HG03175 (cell line): ENCODE results near the gene SH3BP2.
A peak's percentile ranks its signal among the peaks of the same experiment; 100 is the strongest.

Source experiments
- ATAC-seq: cut with Tn5 transposase; IDR thresholded peaks from one replicate; pipeline ENCODE4 v1.9.1; 2021; ENCODE audit warnings: mild to moderate bottlenecking, moderate library complexity; ENCODE audit not compliant: unreplicated experiment

Gene SH3BP2

DNA sequence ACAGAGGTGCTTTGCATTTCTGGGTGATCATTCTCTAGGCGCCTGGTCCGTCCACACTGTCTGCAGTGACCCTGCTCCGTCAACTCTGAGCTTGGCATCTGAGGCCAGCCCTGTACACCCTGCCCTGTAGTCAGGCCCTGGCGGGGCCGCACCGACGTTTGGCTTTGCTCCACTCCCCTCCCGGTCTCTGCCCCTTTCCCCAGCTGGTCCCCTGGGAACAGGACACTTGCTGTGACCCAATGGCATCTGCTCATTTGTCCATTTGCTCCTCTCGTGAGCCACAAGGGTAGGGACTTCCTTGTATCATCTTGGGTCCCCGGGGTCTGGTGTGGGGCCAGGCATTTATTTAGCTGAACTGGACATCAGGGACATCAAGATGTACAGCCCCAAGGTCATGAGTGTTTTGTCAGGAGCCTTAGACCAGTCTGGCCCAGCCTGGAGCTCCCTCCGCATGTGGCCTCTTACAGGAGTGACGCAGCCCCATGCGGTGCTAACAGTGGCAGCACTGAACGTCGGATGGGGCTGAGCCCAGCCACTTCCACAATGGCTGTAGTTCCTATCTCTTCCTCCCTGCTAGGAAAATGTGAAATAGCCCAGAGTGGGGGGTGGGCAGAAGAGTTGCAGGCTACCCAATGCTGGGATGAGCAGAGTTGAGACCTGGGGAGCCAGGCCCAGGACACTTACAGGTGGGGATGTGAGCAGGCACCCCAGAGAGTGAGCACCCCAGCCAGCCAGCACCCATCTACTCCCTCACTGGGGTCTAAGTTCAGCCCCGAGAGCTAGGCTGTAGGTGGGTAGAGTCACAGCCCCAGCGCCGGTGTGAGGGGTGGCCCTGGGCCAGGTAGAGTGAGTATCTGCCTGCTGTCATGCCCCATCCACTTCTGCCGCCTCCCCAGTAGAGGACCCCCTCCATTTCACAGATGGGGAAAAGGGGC lies 2.0 kb upstream of the SH3BP2 start:
- no peak for ATAC-seq

DNA sequence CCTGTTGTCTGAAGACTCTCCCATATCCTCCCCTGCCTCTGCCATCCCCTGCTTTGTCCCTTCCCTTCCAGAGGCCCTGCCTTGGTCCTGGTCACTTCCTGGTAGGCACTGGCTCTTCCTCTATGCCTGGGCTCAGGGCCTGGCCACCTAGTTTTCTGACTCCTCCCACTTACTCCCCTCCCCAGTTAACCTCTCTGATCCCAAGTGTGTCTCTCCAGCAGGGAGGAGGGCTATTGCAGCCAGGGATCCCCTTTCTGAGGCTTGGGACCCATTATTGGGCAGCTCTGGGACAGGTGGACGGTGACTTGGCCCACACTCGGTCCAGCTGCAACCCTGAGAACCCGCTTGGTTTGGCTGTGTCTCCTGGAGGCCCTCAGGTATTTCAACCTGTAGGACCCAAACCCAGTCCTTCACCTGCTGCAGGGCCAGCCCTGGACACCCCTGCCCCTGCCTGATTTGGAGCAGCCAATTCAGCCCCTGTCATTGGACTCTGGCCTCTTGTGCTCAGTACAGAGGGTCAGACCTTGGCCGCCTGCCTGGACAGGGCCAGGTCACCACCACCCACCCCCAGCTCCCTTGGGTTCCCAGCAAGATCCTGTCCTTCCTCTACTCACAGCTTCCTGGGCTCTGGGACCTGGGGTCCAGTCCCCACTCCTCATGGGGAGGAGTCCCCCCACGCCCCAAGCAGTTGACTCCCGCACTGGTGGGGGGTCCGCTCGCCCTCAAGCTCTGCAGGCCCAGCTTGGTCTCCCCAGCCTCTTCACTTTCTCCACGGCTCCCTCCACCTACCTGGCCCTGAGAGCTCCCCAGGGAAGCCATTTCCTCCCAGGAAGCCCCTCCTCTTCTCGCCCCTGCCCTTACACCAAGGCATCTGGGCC lies 1.1 kb upstream of the SH3BP2 start:
- no peak for ATAC-seq

DNA sequence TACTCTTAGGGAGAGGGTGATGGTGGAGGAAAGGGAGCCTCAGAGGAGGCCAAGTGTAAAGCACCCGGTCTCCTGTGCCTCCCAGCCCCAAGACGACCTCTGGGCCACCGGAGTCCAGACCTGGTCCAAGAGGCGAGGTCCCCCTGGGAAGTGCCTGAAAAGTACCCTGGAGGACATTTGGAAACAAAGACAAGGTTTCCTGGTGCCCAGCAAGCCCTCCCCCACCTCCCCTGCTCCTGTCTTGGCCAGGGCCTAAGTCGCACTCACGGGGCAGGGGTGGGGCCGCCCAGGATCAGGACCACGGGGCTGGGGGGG lies 532 bp upstream of the SH3BP2 start:
- ATAC-seq: no peak

DNA sequence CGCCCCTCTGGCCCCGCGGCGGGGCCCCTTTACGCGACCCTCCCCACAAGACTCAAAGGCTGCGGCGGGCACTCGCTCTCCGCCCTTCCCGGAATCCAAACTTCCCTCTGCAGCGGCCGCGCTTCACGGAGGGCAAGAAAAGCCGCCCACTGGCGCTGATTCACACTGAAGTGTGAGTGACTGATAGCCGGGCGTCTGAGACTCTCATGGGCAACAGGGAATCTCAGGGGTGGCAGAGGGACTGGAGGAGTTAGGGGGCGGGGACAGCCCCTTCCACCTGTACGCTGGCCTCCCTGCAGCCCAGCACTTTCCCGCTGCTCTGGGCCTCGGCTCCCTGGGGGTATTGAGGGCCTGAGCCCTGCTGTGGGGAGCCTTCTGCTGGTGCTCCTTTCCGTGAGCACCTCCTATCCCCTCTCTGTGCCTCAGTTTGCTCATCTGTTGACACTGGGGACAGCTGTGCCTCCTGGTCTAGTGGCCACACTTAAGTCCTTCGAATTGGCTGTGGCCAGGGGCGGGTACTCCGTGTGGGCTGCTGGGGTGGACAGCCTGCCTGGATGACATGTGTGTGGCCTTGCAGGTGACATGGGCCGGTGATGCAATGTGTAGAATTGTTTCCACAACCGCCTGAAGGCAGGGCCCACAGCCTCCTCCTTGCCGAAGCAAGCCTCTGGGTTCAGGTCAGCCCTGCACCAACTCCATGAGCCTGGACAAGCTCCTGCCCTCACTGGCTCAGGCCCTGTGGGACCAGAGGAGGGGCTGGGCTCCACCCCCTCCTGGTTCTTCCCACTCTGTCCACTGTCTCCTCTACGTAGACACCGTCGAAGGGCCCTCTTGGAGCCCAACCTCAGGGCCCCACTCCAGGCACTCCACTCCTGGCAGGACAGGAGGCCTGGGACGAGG lies 951 bp downstream of the SH3BP2 start:
- ATAC-seq: no peak

DNA sequence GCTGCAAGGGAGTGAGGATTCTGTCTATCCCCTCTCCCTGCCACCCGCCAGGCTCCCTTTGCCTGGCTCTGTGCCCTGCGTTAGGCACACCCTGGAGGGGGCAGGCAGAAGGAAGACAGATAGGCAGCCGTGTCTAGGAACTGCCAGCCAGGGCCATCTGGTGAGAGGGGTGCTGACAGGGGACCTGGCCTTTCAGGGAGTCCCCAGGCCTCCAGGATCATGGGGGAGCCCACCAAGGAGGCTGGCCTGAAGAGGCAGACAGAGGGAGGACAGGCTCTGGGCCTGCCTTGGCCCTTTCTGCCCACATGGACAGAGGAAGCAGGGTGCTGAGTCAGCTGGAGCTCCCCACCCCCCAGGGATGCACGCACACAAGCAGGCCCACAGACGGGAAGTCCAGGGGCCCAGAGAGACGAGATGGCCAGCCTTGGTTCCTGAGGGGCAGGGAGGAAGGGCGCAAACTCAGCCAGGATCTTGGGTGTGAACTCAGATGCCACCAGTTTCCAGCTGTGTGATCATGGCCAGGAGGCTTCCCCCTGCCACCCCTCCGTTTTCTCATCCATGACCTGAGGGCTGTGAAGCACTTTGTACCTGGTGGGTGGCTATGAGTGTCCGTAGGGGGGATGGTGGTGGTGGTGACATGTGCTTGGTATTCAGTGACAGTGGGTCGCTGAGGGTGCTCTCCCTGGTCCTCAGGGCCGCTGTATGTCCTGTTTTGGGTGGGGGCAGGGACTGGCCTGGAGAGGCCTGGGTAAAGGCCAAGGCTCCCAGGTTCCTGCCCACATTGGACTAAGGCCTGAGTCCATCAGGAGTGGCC lies 1.8 kb downstream of the SH3BP2 start:
- no peak for ATAC-seq

DNA sequence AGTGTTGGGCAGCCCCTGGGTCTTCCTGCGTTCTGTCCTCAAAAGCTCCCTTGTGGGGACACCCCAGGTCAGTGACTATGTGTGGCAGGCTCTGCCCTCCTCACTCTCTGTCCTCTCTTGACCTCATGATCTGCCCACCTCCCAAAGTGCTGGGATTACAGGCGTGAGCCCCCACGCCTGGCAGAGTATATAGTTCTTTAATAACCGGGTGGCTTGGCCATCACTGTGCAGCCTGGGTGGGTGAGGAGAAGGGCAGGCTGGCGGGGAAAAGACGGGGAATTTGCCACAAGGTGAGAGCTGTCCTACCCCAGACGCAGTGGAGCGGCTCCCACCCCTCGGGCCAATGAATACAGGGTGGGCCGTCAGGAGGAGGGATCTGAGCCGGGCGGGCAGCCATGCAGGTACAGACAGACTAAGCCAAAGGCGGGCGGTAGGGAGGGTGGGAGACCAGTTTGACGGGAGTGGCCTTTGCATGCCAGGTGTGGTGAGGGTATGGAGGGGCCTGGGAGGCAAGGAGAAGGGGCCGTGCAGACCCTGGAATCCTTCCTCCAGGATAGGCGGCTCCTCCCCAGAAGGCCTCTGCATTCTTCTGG lies 2.5 kb downstream of the SH3BP2 start:
- no peak for ATAC-seq

DNA sequence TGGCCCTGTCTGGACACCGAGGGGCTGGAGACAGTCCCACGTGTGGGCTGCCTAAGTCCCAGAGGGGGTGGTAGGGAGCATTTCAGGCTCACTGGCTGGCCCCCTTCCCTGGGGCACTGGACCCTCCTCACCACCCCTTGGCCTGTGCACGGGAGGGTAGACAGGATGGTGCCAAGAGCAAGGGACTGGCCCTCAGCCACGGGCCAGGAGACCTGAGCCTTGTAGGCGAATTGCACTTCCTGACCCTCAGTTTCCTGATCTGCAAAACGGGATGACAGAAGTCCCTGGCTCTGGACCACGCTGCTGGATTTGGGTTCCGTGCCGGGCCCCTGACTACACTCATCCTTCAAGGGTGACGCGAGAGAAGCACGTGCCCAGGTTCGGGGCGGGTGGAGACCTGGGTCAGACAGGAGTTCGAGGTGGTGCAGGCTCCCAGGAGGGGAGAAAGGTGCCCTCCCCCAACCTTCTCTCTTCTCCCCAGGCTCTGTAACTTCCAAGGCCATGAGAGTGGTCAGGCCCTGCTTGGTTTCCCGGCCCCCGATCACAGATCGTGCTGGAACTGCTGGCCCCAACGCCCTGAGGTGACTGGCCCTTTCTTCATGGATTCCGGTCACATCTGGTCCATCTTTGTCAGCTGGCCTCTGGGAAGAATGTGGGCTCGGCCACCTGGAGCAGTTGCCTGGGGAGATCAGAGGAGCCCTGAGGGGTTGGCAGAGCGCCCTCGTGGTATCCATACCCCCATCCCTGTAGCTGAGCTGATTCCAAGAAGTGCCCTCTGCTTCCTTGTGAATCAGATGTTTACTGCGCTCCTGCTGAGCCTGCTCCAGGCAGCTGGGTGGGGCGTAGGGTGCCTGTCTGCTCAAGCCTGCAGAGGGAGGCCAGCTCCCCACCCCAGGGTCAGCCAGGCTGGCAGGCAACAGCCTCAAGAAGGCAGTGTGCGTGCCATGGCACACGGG lies 3.3 kb downstream of the SH3BP2 start:
- ATAC-seq: no peak

DNA sequence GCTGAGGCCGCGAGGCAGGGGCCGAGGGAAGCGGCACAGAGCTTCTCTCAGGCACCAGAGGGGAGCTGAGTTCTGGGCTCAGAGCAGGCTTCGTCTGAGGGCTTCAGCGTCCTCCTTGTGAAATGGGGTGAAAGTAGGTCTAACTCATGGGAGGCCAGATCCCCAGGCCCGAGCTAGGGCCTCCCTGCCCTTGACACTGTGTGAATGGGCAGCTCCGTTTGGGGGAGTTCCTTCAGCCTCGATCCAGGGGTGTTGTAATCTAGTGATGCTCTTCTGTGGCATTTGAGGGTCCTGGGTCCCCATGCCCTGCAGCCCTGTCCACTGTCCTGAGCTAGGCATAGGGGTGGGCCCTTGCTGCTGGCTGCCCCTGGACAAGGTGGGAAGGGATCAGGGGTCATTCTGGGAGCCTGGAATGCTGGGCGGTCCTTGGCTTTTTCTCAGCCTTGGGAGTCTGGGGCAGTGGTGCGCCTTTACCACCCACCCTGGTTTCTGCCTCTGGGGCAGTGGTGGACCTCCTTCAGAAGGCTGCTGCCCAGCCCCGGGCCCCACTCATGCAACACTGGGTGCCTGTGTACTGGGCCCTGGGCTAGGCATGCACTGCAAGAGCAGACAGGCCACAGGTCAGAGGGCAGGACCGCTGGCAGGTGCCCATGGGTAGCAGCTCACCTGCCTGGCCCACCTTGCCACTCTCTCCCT lies 4.1 kb downstream of the SH3BP2 start:
- ATAC-seq: no peak

DNA sequence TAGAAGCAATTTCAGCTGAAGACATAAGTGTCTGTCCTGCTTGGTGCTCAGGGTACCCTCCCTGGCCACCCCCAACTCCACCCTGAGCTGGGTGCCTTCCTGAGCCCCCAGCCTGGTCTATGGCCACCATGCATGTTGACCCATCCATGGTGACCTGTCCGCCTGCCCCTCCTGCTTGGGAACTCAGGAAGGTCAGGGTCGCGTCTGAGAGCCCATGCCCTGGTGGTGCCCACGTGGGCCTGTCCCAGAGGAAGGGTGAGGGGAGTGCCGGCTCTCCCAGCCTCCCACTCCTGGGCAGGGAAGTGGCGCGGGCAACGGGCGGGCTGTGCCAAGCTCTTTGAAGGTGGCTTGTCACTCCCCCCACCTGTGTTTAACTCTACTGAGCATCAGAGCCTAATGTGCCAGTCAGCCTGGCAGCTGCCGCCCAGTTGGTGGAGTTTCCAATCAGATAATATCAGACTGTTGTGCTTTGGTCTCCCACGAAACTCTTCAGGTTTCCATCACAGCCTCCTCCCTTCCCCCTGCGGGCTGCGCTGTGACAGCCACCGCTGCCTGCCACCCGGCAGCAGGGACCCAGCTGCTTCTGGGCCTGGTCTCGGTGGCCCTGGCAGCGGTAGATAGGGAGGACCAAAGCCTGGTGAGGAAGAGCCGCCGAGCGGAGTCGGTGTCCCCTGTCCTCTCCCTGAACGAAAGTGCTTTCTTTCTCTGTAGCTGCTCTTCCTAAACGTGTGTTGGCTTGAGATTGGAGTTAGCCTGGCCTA lies 4.8 kb downstream of the SH3BP2 start:
- no peak for ATAC-seq

DNA sequence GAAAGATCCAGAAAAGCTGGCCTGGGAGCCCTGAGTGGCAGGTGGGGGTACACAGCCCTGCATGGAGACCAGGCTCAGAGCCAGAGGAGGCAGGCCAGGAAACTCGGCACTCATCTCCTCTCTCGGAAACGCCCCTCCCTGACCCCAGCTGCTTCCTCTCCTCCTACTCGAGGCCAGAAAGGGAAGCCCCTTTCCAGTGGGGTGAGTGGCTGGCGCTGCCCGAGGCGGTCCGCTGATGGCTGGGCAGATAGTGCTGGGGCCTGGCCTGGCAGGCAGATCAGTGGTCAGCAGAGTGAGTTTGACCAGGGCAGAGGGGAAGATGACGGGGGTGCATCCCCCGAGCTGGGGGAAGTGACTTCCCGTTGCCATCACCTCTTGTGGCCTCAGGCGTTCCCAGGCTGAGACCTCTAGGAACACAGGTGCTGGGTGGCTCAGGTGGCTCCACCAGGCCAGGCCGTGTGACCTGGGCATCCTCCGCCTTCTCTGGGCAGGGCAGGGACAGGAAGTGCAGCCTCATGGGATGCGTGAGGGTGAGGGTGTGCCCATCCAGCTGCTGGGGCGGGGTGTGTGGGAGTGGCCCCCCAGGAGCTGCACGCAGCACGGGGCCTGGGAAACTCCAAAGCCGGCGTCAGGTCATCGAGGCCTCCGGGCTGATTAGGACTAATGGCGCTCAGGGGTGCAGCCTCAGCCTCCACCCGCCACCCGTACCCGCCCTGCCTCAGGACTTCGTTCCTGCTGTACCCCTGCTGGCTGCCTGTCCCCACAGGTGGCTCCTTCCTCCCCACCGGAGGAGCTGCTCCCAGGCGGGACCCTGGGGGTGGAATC lies 5.7 kb downstream of the SH3BP2 start:
- ATAC-seq: peak; percentile 39

DNA sequence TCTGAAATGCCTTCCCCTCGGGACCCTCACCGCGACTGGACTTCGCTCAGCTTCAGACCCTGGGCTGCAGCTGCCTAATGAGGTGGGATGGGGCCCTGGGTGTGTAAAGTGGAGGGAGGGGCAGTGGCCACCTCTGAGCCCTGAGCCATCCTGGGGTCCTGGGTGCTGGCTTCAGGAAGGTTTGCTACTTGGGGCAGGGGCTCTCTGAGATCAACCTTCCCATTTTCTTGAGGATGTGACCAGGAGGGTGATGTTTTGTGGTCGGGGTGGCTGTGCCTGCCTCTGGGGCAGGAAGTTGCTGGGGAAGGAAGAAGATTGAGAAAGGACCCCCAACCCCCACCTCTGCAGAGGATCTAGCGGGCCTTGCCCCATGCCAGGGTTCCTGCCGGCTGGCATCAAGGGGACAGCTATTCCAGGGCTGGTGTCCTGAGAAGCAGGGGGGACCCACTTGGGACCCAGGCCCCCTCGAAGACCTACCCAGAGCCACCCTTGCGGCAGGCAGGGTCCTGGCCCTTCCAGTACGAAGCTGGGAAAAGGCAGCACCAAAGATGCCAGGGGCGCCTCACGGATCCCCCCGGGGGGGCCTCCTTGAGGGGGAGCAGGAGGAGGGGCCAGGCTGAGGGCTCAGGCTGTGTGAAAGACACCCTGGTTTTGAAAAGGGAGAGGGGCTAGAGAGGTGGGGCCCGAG lies 6.5 kb downstream of the SH3BP2 start:
- no peak for ATAC-seq

DNA sequence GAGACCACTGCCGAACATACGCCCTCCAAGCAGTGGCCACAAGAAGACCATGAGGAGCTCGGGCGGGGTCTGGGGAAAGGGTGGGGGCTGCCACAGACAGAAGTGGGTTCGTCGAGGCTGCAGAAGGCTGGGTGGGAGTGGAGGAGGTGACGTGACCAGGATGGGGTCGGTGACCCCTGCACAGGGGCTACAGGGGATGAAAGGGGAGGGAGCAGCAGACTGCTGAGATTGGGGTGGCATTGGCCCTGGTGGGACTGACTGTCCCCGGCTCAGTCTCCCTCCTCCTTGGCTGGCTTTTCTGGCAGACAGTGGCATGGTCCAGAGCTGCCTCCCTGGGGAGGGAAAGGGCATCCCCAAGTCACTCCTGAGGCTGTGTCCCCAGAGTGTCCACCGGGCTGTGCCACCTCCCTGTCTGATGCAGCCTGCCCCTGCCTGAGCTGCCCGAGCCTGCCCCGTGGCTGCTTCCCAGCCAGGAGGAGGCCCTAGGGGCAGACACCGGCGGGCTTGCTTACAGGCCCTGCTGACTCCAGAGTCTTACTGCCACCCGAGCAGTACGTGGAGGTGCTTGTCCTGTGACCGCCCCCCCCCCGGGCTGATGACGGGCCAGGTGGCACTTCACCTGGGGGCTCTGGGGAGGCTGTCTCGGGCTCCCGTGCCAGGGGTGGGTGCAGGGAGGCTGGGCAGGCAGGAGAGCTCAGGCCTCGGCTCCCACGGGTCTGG lies 7.2 kb downstream of the SH3BP2 start:
- no peak for ATAC-seq

DNA sequence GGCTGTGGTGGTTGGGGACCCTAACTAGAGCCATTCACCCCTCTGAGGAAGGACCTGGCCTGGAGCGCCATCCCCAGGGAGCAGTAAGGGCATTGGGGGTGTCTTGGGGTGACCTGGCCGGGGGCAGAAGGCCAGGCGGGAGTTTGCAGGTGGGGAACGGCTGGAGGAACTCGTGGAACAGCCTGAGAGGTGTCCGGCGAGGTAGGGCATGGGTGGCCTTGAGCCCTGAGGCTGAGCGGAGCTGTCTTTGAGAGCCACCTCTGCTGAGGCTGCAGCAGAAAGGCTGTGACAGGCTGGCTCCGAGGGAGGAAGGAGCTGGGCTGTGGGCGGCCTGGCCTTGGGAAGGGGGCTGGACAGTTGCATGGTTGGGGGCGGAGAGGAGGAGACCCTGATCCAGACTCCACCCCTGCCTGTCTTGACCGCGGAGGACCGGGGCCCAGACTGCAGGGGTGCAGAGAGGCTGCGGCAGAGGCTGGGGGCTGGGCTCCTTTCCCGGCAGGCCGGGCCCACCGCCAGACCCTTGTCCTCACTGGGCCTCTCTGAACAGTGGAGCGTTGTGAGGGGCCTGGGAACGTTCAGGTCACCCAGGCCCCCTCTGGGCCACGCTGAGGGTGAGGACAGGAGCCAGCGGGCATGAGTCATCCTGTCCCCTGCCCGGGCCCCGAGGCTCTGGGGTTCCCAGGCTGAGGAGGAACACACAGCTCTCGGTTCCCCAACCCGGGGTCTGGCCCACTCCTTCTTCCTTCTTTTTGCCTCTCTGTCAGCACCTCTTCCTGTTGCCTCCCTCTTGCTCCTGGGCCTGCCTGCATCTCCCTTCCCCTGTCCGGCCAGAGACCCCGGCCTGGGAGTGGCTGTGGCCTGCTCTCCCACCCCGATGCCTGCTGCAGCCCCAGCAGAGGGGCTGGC lies 8.1 kb downstream of the SH3BP2 start:
- ATAC-seq: peak; percentile 33
